ENCODE results near the gene MGST3.
A peak's percentile ranks its signal among the peaks of the same experiment; 100 is the strongest.
"Not testable (repeated sequence)": the region's sequence is repeated elsewhere in the genome, so short reads cannot be mapped to it uniquely, and the experiment has no call there.

MGST3 gene

GRCh38 chr1:165697881-165698760 lies 67.1 kb downstream of the MGST3 start, which contains the start of gene ALDH9A1:
ALDH9A1 (minus strand) TSS chr1:165698562; CDS start chr1:165698558, 4 bp downstream.
- DNase-seq (ENCODE audit: low read depth in 2 of 2) = peak; percentile 57 to 80

DNA sequence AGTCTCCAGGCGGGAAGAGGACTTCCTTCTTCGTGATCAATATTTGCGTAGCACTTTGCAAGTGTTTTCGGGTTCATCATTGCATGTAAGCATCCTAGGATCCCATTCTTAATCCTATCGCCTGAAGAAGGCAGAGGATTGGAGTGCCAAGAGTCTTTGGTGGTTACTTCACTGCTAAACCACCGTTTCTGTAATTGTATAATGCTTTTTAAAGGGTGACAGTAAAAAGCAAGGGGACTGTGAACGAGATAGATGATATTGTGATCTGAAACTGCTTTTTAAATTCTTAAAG lies 67.7 kb downstream of the MGST3 start:
- DNase-seq (ENCODE audit: low read depth in 2 of 2) = no peak

GRCh38 chr1:165699577-165699976 lies 68.5 kb downstream of the MGST3 start:
- DNase-seq (ENCODE audit: low read depth in 2 of 2) = no peak

- DNase-seq (ENCODE audit: low read depth in 2 of 2) = not testable (repeated sequence)
These were observed 70.9 kb downstream of the MGST3 start for GRCh38 chr1:165701922-165702321.

- DNase-seq (ENCODE audit: low read depth in 2 of 2) = no peak
These were observed 72.6 kb downstream of the MGST3 start for GRCh38 chr1:165703648-165704047.

All from stimulated activated CD4-positive, alpha-beta T cell treated with anti-CD3 and anti-CD28 coated beads, Interleukin-1b, Interleukin-23, amount 100 ng/mL, for 1 hour (primary cell).